Measurements from ENCODE around the gene BCAS1. TPM values are rescaled to one million over a fixed set of nuclear protein-coding genes. Genes with fewer than 3 reads are reported as not detected.

Gene BCAS1
- polyA plus RNA-seq, 1 of the 3 experiments (the other 2 are of a cell fraction): not detected

- TF ChIP-seq MXI1 (IDR thresholded peaks at IDR 0.05; ENCODE audit: low read depth, low read length) (no peak), TEAD4 (IDR thresholded peaks at IDR 0.05; ENCODE audit: borderline replicate concordance, insufficient read depth) (no peak), MEF2A (IDR thresholded peaks at IDR 0.05; ENCODE audit: borderline replicate concordance, low read depth) (no peak)
Observed at GRCh38 chr20:53966774-53967398, 103.5 kb downstream of the BCAS1 start (continued).

GRCh38 chr20:53964501-53965253 is 105.7 kb downstream of the BCAS1 start:
- peaks cover 11% of the 10 kb centered on the region; the same call in 1 of the 2 replicates for H3K27me3 ChIP-seq (ENCODE audit: insufficient read depth)

More at GRCh38 chr20:53964501-53965253, 105.7 kb downstream of the BCAS1 start:
- Histone ChIP-seq H3K4me2 (no peak overlapping the region), H3K9me3 (no peaks in the 10 kb centered on the region), H3F3A (replicated peaks; ENCODE audit: insufficient read depth) (peaks cover 2% of the 10 kb centered on the region), H3K9ac (no peak overlapping the region), H3K27ac (ENCODE audit: low read depth in 2 of 2, low read length in 1 of 2) (no peak overlapping the region), H2AFZ (ENCODE audit: low read depth) (no peak overlapping the region), H3K79me2 (ENCODE audit: insufficient read depth) (no peaks in the 10 kb centered on the region), H4K20me1 (ENCODE audit: insufficient read depth) (no peaks in the 10 kb centered on the region), H3K36me3 (replicated peaks in 1 of 2; ENCODE audit: control insufficient read depth in 1 of 2, insufficient read depth in 2 of 2, low read length in 1 of 2) (no peaks in the 10 kb centered on the region), H3K4me3 (ENCODE audit: low read depth in 2 of 2, low read length in 1 of 2) (no peak overlapping the region), H3K4me1 (ENCODE audit: control insufficient read depth in 1 of 2, insufficient read depth in 2 of 2, low read depth in 1 of 2, low read length in 1 of 2) (peaks cover 0 to 9% of the 10 kb centered on the region in 2 experiments; a peak in 1 of 4 replicates), H3K9me2 (no peaks in the 10 kb centered on the region)
- TF ChIP-seq IRF3 (IDR thresholded peaks at IDR 0.05; ENCODE audit: low read depth, low read length) (no peak), CHD2 (IDR thresholded peaks at IDR 0.05; ENCODE audit: low read length, partially characterized antibody) (no peak), RAD21 (IDR thresholded peaks at IDR 0.05; ENCODE audit: low read length) (no peak), SMC3 (IDR thresholded peaks at IDR 0.05; ENCODE audit: low read depth, low read length) (no peak), REST (IDR thresholded peaks at IDR 0.05; ENCODE audit: low read depth, low read length) (no peak), RXRA (IDR thresholded peaks at IDR 0.05; ENCODE audit: borderline replicate concordance, low read depth) (no peak), USF2 (IDR thresholded peaks at IDR 0.05; ENCODE audit: borderline replicate concordance, low read depth, low read length) (no peak), RCOR1 (IDR thresholded peaks at IDR 0.05; ENCODE audit: low read length) (no peak), YY1 (IDR thresholded peaks at IDR 0.05; ENCODE audit: low read depth) (no peak), NRF1 (IDR thresholded peaks at IDR 0.05; ENCODE audit: low read depth, low read length) (no peak)
- ChIA-PET CTCF (no interaction called here), POLR2A (interaction anchor here (0.7 kb wide), 1 partner anchor 14 kb away, joined by 3 read pairs; no protein-coding TSS in a partner anchor)
- WGBS (ENCODE audit: low lambda C conversion rate): 89% methylated on average over 4 of the region's 4 CpGs
- DNase-seq: no peak

Data from SK-N-SH (cell line).